SHP77 treated with DMSO at 0.1 percent for 48 hours (cell line): ENCODE results near the gene PABPN1L.

Source experiments
- DNase-seq: peaks from one replicate; lab custom pipeline; 2025; lab: John Stamatoyannopoulos, UW

The PABPN1L gene

DNA sequence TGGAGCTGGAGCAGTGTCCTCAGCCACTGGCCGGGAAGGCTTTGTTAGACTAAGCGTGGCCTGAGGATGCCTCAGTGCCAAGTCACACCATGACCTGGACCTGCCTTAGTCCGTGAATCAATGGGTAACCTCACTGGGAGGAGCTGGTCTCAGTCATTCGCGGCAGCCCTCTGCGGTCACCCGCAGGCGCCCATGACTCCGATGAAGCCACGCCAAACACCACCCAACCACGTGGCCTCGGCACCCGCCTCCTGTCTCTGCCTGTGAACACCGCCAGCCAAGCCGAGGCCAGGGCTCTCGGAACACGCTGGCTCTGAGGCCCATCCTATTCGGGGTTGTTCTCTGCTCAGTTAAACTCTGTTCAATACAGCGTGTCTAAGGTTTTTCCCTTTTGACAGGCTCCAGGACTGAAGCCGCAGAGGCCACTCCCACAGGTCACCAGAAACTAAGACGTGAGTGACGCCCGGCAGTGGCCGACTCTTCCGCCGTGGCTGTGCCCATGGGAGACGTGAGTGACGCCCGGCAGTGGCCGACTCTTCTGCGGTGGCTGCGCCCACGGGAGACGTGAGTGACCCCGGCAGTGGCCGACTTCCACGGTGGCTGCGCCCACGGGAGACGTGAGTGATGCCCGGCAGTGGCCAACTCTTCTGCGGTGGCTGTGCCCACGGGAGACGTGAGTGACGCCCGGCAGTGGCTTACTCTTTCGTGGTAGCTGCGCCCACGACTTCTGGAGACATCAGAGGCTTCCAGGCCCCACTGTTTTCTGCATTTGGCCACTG is 16.8 kb upstream of the PABPN1L start:
- no peak for DNase-seq

DNA sequence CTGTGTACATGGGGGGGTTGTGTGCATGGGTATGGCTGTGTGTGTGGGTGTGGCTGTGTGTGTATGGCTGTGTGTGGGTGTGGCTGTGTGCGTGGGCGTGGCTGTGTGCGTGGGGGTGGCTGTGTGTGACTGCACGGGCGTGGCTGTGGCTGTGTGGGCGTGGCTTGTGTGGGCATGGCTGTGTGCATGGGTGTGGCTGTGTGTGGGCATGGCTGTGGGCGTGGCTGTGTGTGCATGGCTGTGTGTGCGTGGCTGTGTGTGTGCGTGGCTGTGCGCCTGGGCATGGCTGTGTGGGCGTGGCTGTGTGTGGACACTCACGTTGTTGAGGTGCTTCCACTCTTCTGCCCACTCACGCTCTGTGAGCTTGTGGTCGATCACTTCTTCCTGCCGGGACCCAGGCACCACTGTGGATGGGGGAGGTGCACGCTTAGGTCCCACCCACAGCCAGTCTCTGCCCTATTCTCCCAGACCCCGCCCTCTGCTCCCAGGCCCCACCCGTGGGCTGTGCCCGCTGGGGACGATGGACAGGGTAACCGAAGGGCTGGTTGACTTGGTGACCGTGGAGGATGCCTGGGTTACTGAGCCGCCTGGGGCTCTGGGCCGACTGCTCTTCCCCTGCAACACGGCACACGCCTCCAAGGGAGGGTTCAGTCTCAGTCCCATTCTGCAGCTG is 16.0 kb upstream of the PABPN1L start:
- no peak for DNase-seq

GRCh38 chr16:88881675-88882357 is 15.4 kb upstream of the PABPN1L start:
- DNase-seq: no peak

GRCh38 chr16:88881007-88881615 is 14.7 kb upstream of the PABPN1L start:
- DNase-seq: no peak

DNA sequence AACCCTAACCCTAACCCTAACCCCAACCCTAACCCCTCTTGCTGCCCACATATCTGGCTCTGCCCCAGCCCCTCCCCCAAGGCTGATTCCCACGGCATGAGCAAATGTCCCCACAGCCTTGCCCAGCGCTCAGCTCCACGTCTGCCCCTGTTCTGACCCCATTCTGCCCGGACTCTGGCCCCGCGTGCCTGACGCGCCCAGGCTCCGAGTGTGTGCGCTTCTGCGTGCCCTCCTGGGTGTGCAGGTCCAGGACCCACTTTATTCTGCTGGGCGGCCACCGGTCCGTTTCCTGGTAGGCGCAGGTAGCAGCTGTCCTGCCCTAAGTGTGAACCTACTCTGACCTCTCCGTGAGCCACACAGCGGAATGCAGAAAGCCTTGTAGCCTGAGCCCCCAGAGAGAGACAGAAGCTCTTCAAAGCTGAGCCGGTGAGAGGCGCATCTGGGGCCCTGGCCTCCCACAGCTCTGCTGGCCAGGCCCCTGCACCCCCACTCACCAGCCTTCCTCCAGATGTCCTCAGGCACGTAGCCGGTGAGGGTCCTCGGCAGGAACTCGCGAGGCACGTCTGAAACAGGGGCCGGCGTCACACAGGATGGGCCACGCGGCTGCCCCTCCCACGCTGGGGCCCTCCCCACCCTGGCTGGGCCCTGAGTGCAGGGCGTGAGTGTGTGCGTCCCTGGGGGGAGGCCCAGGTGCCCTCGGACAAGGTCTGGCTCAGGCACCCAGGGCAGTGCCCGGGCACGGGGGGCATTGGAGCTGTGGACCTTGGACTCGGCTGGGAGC is 14.0 kb upstream of the PABPN1L start:
- no peak for DNase-seq

- DNase-seq: no peak
Measured at GRCh38 chr16:88879788-88880055, 13.3 kb upstream of the PABPN1L start.

DNA sequence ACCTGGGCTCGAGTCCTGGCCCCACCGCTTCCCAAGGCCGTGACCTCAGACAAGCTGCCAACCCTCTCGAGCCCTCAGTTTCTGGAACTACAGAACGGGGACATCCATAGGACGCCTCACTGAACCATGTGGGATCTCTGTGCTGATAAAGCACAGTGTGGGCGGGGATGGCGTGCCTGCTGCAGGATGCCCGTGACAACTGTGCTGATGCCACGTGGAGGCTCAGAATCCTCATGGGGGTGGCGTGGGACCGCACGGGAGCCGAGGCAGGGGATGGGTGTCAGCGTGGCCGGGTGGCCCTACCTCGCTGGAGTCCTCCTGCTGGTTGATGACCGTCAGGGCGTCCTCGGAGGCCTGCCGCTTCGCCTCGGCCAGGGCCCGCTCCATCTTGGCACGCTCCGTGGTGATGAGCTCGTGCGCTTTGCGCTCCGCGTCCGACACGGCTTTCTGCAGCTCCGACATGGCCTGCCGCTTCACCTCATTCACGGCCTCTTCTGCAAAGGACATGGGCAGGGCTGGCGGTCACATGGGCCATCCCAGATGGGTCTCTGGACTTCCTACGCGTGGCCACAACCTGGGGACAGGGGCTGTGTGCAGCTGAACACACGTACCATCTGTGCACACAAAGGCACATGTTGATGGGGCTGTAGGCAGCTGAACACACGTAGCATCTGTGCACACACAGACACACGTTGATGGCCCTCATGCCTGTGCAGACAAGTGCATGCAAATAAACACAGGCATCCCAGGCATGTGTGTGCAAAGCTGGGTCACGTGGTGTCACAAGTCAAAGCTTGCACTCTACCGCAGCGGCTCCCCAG is 12.7 kb upstream of the PABPN1L start:
- no peak for DNase-seq

- DNase-seq: no peak
Measured at GRCh38 chr16:88878356-88878755, 11.9 kb upstream of the PABPN1L start.

DNA sequence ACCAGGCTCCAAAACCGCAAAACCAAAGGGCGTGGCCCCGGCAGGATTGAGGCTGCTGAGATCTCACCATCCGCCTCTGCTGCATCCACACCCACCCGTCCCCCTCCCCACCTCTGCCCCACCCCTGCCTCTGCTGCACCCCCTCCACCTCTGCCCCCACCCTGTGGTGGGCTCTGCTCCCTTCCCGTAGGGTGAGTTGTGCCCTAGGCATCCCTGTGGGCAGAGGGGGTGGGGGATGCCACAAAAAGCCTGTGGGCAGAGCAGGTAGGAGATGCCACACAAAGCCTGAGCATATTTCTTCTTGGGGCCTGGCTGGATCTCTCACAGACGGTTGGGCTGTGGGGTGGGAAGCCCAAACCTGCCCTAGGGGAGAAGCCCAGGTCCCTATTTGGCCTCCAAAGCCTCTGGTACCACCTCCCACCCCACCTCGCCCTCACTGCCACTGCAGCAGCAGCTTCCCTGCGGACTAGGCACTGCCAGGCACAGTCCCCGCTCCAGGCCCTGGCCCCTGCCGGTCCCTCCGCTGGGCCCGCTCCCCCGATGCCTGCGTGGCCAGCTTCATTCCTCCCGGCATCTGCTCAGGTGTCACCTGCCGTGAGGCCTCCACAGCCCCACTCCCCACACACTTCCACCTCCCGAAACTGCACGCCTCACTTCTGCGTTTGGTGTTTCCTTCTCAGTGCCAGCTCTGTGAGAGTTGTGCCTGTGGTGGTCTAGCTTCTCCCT is 11.3 kb upstream of the PABPN1L start:
- DNase-seq: no peak

GRCh38 chr16:88876942-88877526 is 10.6 kb upstream of the PABPN1L start:
- DNase-seq: no peak

DNA sequence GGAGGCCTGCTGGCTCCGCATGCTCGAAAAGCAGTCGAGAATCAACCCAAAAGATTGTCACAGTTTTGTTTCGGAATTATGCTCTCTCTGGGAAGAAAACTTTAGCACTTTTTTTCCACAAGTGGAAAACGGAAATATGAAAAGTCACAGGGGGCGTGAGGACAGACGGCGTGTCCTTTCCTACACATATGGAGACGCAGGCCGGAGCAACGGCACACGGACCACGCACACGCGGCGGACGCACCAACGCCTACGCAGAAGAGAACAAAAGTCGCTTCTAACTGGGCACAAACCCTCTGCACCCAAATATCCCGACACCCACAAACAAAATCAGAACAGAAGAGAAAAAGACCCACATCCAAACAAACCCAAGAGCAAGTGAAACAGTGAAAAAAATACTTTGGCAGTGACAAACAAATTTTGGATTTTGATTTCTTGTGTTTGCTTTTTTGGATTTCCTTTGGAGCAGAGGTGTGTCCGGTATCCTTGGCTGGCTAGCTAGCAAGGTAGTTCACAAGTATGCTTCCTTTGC is 9.3 kb upstream of the PABPN1L start:
- no peak for DNase-seq

GRCh38 chr16:88874938-88875599 is 8.6 kb upstream of the PABPN1L start:
- DNase-seq: no peak

GRCh38 chr16:88872650-88873331 is 6.3 kb upstream of the PABPN1L start:
- no peak for DNase-seq

- DNase-seq: peak; percentile 19
Measured at GRCh38 chr16:88871730-88872416, 5.4 kb upstream of the PABPN1L start.

DNA sequence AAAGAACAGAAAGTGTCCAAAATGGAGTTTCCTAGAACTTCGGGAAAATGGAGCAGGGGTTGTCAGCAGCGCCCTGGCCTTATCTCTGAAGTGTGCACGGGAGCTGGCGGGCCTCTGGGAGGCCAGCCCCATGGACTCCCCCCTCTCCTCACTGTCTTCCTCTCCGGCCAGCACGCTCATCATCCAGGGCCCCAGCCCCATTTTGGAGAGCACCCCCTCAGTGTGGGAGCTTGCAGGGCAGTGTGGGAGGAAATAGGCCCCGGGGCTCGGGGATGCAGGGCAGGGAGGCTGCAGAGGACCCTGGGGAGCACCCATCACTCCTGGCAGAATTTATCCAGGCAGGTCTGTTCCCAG is 4.9 kb upstream of the PABPN1L start:
- DNase-seq: no peak

DNA sequence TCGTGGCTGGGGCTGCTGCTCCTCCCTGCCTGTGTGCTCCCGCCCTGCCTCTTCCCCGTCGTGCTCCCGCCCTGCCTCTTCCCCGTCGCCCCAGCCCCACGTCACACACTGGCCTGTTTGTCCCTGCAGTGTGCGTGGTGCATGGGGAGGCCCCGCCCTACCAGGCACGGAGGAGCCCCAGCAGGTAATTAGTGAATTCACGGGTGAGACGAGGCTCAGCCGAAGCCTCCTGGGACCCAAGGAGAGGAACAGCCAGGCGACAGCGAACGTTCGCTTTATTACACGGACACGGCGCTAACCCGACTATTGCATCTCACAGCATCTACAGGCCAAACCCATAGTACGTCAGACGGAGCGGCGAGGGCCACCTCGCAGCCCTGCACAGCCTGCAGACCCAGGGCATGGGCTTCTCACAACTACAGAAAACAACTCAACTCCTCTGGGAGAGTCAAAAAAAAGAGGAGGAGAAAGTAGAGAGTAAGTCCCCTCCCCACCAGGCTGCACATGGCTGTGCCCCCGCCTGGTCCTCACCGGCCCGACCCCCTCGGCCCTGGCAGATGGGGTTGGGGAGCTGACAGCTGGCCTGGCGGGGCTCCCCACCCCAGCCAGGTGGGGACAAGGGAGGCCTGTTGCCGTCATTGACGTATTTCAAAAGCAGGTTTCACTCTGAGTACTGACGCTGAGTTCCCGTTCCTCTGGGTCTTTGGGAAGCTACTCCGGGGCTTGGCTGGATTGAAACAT is 4.3 kb upstream of the PABPN1L start:
- DNase-seq: no peak

GRCh38 chr16:88869673-88869980 is 3.2 kb upstream of the PABPN1L start:
- no peak for DNase-seq
